ENCODE data around the gene HNF1B. TPM values are rescaled to one million over a fixed set of nuclear protein-coding genes. Genes with fewer than 3 reads are reported as not detected.
"Not testable (repeated sequence)": the region's sequence is repeated elsewhere in the genome, so short reads cannot be mapped to it uniquely, and the experiment has no call there.

Gene HNF1B
- 0.13 TPM for polyA plus RNA-seq (2013, experiment 1 of 4)
- polyA plus RNA-seq (2013, experiment 2 of 4): 0.14 TPM
- polyA plus RNA-seq (2013, experiment 3 of 4): 0.75 TPM
- polyA plus RNA-seq (2013, experiment 4 of 4): 0.45 TPM

- WGBS, 2 experiments: 3 to 6% methylated on average over 35 of the region's 35 CpGs
- peaks cover 95% of the 10 kb centered on the region for H3K27me3 ChIP-seq (ENCODE audit: control insufficient read depth, insufficient read depth, low read length, poor library complexity, severe bottlenecking)
- H3K4me3 ChIP-seq (ENCODE audit: insufficient read depth, low read depth, low read length): peak within 1 kb of the TSS; percentile 24
- no peaks in the 10 kb centered on the region for H3K36me3 ChIP-seq (ENCODE audit: control insufficient read depth, insufficient read depth, low read length)
- no peak within 1 kb of the TSS for H3K27ac ChIP-seq (ENCODE audit: insufficient read depth, low read depth, low read length, poor library complexity, severe bottlenecking)
- peaks cover 32% of the 10 kb centered on the region for H3K4me1 ChIP-seq (ENCODE audit: control insufficient read depth, insufficient read depth, low read length)
- no peaks in the 10 kb centered on the region for H3K9me3 ChIP-seq (ENCODE audit: control insufficient read depth, low read length)
Measured at GRCh38 chr17:37744961-37745800, at the start of gene HNF1B. Gene HNF1B (minus strand): TSS chr17:37745059. CDS start chr17:37744884, 175 bp downstream.

- 78 to 92% methylated on average over 2 of the region's 2 CpGs for WGBS, 2 experiments
- H3K27ac ChIP-seq (ENCODE audit: insufficient read depth, low read depth, low read length, poor library complexity, severe bottlenecking): no peak overlapping the region
- no peak overlapping the region for H3K4me3 ChIP-seq (ENCODE audit: insufficient read depth, low read depth, low read length)
- peaks cover 4% of the 10 kb centered on the region for H3K4me1 ChIP-seq (ENCODE audit: control insufficient read depth, insufficient read depth, low read length)
- H3K36me3 ChIP-seq (ENCODE audit: control insufficient read depth, insufficient read depth, low read length): no peaks in the 10 kb centered on the region
- H3K27me3 ChIP-seq (ENCODE audit: control insufficient read depth, insufficient read depth, low read length, poor library complexity, severe bottlenecking): no peaks in the 10 kb centered on the region
- no peaks in the 10 kb centered on the region for H3K9me3 ChIP-seq (ENCODE audit: control insufficient read depth, low read length)
Measured at GRCh38 chr17:37792787-37793186, 47.9 kb upstream of the HNF1B start.

DNA sequence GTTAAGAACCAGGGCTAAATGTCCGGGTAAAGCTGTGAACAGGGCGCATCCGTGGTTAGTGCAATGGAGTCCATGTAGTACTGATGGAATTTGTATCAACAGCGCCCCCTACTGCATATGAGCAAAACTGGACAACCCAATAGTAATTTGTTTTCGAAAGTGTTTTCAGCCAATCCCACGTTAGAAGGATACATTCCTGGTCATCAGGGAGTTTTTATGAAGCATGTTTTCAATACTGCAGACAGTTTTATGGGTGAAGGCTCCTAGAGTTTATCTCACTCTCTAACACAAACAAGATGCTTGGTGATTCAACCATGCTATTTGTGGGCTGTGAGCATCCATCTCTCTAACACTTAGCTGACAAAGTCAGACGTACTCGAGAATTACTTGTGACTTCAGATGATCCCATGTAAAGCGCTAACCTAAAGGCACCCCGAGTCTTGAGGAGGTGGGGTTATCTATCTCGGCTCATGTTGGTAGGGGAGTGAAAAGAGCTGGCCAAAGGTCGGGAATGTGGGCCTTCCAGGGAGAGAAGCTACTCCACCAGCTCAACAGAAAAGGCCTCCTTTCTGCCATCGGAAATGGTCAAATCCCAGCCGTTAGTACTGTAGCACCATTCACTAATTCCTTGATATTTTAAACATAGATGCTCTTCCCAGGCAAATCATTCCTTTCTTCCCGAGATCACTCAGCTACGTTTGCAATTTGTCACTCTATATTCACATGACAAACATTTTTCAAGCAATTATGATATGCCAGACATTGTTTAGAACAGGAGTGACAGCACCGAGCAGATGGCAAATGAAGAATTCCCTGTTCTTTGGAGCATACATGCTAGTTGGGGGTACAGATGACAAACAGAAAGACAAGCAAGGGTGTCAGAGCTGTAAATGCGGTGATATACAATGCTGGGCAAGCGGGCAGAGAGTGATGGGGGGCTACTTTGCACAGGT, 46.9 kb upstream of the HNF1B start:
- H3K27ac ChIP-seq (ENCODE audit: insufficient read depth, low read depth, low read length, poor library complexity, severe bottlenecking): no peak overlapping the region
- H3K4me1 ChIP-seq (ENCODE audit: control insufficient read depth, insufficient read depth, low read length): peaks cover 4% of the 10 kb centered on the region
- no peak overlapping the region for H3K4me3 ChIP-seq (ENCODE audit: insufficient read depth, low read depth, low read length)
- 85 to 87% methylated on average over 19 of the region's 19 CpGs for WGBS, 2 experiments
- no peaks in the 10 kb centered on the region for H3K9me3 ChIP-seq (ENCODE audit: control insufficient read depth, low read length)
- no peaks in the 10 kb centered on the region for H3K27me3 ChIP-seq (ENCODE audit: control insufficient read depth, insufficient read depth, low read length, poor library complexity, severe bottlenecking)
- no peaks in the 10 kb centered on the region for H3K36me3 ChIP-seq (ENCODE audit: control insufficient read depth, insufficient read depth, low read length)

DNA sequence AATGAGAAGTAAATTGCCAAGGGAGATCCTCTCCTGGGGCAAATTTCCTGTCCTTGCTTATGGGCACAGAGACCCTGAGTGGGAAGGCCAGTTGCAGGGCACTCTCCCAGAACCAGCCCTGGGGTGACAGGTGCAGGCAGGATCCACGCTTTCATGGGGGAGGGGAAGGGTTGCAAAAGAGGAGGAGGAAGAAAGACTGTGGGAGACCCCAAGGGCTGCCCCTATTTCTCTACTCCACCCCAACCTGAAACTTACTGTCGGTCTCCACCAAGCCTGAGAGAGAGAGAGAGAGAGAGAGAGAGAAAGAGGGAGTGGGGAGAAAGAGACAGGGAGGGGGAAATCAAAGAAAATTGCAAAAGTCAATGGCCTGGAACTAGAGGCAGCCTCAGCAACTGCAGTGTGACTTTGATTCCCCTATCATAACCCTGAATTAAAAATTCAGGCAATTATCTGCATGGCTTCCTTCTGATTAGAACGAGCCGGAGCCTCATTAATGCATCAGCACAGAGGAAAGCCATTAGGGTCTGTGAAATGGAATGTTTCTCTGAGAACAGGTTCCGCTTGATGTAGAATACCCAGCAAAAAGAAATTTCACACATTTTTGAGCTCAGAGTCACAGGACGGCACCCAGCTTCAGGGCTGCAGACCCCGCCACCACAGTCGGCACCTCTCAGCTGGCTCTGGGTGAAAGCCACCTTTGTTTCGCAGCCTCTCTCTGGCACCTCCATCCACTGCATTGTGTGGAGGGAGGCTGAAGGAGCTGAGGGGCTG, 45.1 kb upstream of the HNF1B start:
- Histone ChIP-seq H3K36me3 (ENCODE audit: control insufficient read depth, insufficient read depth, low read length) (no peaks in the 10 kb centered on the region), H3K27ac (ENCODE audit: insufficient read depth, low read depth, low read length, poor library complexity, severe bottlenecking) (no peak overlapping the region), H3K4me3 (ENCODE audit: insufficient read depth, low read depth, low read length) (no peak overlapping the region), H3K4me1 (ENCODE audit: control insufficient read depth, insufficient read depth, low read length) (peaks cover 4% of the 10 kb centered on the region), H3K27me3 (ENCODE audit: control insufficient read depth, insufficient read depth, low read length, poor library complexity, severe bottlenecking) (no peaks in the 10 kb centered on the region), H3K9me3 (ENCODE audit: control insufficient read depth, low read length) (no peaks in the 10 kb centered on the region)
- WGBS, 2 experiments: 94% methylated on average over 8 to 9 of the region's 9 CpGs

DNA sequence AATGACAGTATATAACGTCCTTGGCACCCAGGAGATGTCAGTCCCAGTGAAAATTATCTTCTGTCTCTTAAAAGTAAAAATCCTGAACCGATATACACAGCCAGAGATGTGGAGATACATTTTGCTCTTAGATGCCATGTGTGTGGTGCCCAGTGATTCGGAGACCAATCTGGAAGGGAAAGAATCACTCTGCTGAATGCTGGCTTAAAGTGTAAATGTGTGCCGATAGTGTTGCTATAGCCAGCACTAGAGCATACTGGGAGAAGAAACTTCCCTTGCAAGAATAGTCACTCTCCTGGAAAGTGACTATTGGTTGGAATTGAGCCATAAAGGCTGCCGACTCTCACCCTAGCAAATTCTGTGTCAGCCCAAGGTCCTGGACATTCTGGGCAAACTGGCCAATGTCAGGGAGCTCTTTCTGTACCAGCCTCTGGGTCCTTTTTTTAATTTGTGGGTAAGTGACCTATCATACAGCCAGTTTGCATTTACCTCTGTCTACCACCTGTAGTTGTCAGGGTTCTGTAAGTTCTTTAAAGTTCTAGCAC, 44.2 kb upstream of the HNF1B start:
- no peak overlapping the region for H3K4me3 ChIP-seq (ENCODE audit: insufficient read depth, low read depth, low read length)
- no peaks in the 10 kb centered on the region for H3K9me3 ChIP-seq (ENCODE audit: control insufficient read depth, low read length)
- no peaks in the 10 kb centered on the region for H3K36me3 ChIP-seq (ENCODE audit: control insufficient read depth, insufficient read depth, low read length)
- H3K27me3 ChIP-seq (ENCODE audit: control insufficient read depth, insufficient read depth, low read length, poor library complexity, severe bottlenecking): no peaks in the 10 kb centered on the region
- 89 to 90% methylated on average over 5 of the region's 5 CpGs for WGBS, 2 experiments
- H3K27ac ChIP-seq (ENCODE audit: insufficient read depth, low read depth, low read length, poor library complexity, severe bottlenecking): no peak overlapping the region
- peaks cover 4% of the 10 kb centered on the region for H3K4me1 ChIP-seq (ENCODE audit: control insufficient read depth, insufficient read depth, low read length)

DNA sequence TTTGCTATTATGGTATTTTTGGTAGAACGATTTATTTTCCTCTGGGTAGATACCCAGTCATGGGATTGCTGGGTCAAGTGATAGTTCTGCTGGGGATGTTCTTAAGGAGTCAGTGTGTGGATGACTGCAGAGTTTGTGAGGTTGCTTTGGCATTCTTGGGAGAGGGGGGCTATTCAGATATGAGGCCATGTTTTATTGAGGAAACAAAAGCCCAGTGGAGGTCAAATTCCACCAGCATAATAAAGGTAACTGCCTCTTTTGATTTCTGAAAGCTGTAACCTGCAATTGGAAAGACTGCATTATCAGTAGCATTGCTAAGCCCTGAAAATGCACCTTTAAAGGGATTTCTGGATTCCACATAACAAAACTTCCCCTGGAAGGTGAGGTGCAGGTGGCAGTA, 43.7 kb upstream of the HNF1B start:
- Histone ChIP-seq H3K27ac (ENCODE audit: insufficient read depth, low read depth, low read length, poor library complexity, severe bottlenecking) (no peak overlapping the region), H3K4me3 (ENCODE audit: insufficient read depth, low read depth, low read length) (no peak overlapping the region), H3K36me3 (ENCODE audit: control insufficient read depth, insufficient read depth, low read length) (no peaks in the 10 kb centered on the region), H3K27me3 (ENCODE audit: control insufficient read depth, insufficient read depth, low read length, poor library complexity, severe bottlenecking) (no peaks in the 10 kb centered on the region), H3K4me1 (ENCODE audit: control insufficient read depth, insufficient read depth, low read length) (peaks cover 4% of the 10 kb centered on the region), H3K9me3 (ENCODE audit: control insufficient read depth, low read length) (no peaks in the 10 kb centered on the region)
- 83 to 86% methylated on average over 1 of the region's 1 CpG for WGBS, 2 experiments

GRCh38 chr17:37787055-37787757, 42.3 kb upstream of the HNF1B start:
- no peaks in the 10 kb centered on the region for H3K9me3 ChIP-seq (ENCODE audit: control insufficient read depth, low read length)
- no peaks in the 10 kb centered on the region for H3K4me1 ChIP-seq (ENCODE audit: control insufficient read depth, insufficient read depth, low read length)
- no peak overlapping the region for H3K27ac ChIP-seq (ENCODE audit: insufficient read depth, low read depth, low read length, poor library complexity, severe bottlenecking)
- 88 to 95% methylated on average over 7 to 8 of the region's 8 CpGs for WGBS, 2 experiments
- H3K4me3 ChIP-seq (ENCODE audit: insufficient read depth, low read depth, low read length): no peak overlapping the region
- no peaks in the 10 kb centered on the region for H3K27me3 ChIP-seq (ENCODE audit: control insufficient read depth, insufficient read depth, low read length, poor library complexity, severe bottlenecking)
- no peaks in the 10 kb centered on the region for H3K36me3 ChIP-seq (ENCODE audit: control insufficient read depth, insufficient read depth, low read length)

DNA sequence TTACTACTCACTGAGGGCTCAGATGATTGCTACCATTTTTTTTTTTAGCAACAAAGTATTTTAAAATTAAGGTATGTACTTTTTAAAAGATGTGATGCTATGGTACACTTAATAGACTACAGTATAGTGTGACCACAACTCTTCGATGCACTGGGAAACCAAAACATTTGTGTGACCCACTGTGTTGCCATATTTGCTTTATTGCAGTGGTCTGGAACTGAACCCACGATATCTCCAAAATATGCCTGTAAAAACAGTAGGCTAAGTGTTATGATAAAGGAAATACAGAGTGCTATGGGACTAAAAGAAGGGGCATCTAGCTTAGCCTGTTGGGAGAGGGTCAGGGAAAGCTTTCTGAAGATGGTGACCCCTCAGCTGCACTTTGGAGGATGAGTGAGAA, 41.6 kb upstream of the HNF1B start:
- 96 to 97% methylated on average over 2 of the region's 2 CpGs for WGBS, 2 experiments

DNA sequence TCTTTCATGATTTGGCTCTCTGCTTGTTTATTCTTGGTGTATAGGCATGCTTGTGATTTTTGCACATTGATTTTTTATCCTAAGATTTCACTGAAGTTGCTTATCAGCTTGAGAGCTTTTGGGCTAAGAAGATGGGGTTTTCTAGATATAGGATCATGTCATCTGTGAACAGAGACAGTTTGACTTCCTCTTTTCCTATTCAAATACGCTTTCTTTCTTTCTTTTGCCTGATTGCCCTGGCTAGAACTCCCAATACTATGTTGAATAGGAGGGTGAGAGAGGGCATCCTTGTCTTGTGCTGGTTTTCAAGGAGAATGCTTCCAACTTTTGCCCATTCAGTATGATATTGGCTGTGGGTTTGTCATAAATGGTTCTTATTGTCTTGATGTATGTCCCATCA, 37.6 kb upstream of the HNF1B start:
- H3K4me1 ChIP-seq (ENCODE audit: control insufficient read depth, insufficient read depth, low read length); H3K27ac ChIP-seq (ENCODE audit: insufficient read depth, low read depth, low read length, poor library complexity, severe bottlenecking); H3K9me3 ChIP-seq (ENCODE audit: control insufficient read depth, low read length); H3K4me3 ChIP-seq (ENCODE audit: insufficient read depth, low read depth, low read length); H3K36me3 ChIP-seq (ENCODE audit: control insufficient read depth, insufficient read depth, low read length); H3K27me3 ChIP-seq (ENCODE audit: control insufficient read depth, insufficient read depth, low read length, poor library complexity, severe bottlenecking): not testable (repeated sequence)
- WGBS, 2 experiments: no CpG with 5 or more reads among the region's 1 CpG

More for the DNA sequence above, 41.6 kb upstream of the HNF1B start:
- Histone ChIP-seq H3K4me3 (ENCODE audit: insufficient read depth, low read depth, low read length) (no peak overlapping the region), H3K36me3 (ENCODE audit: control insufficient read depth, insufficient read depth, low read length) (no peaks in the 10 kb centered on the region), H3K27me3 (ENCODE audit: control insufficient read depth, insufficient read depth, low read length, poor library complexity, severe bottlenecking) (no peaks in the 10 kb centered on the region), H3K27ac (ENCODE audit: insufficient read depth, low read depth, low read length, poor library complexity, severe bottlenecking) (no peak overlapping the region), H3K9me3 (ENCODE audit: control insufficient read depth, low read length) (no peaks in the 10 kb centered on the region), H3K4me1 (ENCODE audit: control insufficient read depth, insufficient read depth, low read length) (no peaks in the 10 kb centered on the region)

All from ectodermal cell (in vitro differentiated cells).